Left lung (tissue), 14 donors: ENCODE measurements around the gene COL4A2. TPM values are rescaled to one million over a fixed set of nuclear protein-coding genes. Genes with fewer than 3 reads are reported as not detected.

Experiments used
- ATAC-seq: fragments of 200-7000 bp; cut with Tn5 transposase; one replicate; pipeline ENCODE4 v1.9.1; 2020; ENCODE audit warnings: moderate library complexity
- DNase-seq, 4 donors: peaks; one replicate each; pipeline ENCODE4 v3.0.0-alpha.2; 2013 to 2020
- H3K27ac ChIP-seq, 2 donors: fragments of 200-600 bp; sonication (generic) in 1 of 2; one replicate each; pipeline versions ENCODE4 v1.5.0 to v1.8.0; 2020 to 2021
- H3K27me3 ChIP-seq, 2 donors: fragments of 200-600 bp; sonication (generic) in 1 of 2; one replicate each; pipeline versions ENCODE4 v1.5.0 to v1.8.0; 2020 to 2021
- H3K36me3 ChIP-seq, 2 donors: fragments of 200-600 bp; sonication (generic) in 1 of 2; one replicate each; pipeline versions ENCODE4 v1.5.0 to v1.8.0; 2020 to 2021
- H3K4me1 ChIP-seq, 2 donors: fragments of 200-600 bp; one replicate each; pipeline ENCODE4 v1.8.0; 2021
- H3K4me3 ChIP-seq, 2 donors: fragments of 200-600 bp; sonication (generic) in 1 of 2; one replicate each; pipeline versions ENCODE4 v1.5.0 to v1.8.0; 2020 to 2021; ENCODE audit warnings: mild to moderate bottlenecking in 1 of 2
- H3K9me3 ChIP-seq, 2 donors: fragments of 200-600 bp; sonication (generic) in 1 of 2; one replicate each; pipeline versions ENCODE4 v1.5.0 to v1.8.0; 2020 to 2021
- CTCF ChIP-seq, 2 donors: fragments of 200-600 bp; sonication (generic) in 1 of 2; IDR thresholded peaks; one replicate each; pipeline versions ENCODE4 v1.5.0 to v1.8.0; 2021; ENCODE audit warnings: antibody characterized with exemption in 2 of 2
- intact Hi-C, 2 donors: fragments of 100-400 bp; cut with DNase I; formaldehyde crosslinking; loops; one replicate each; pipeline versions ENCODE4 v1.11.2 to v1.14.2; 2022
- long read RNA-seq, 12 donors: library from polyadenylated mRNA in 2 of 12; unstranded in 2 of 12; transcript quantifications; one replicate each; pipeline ENCODE4 v2.0.0 and lab custom pipeline, GENCODE V29; 2019 to 2026
- polyA plus RNA-seq, 6 donors: library from polyadenylated mRNA; unstranded; fragments of 120-200 nt; gene quantifications; one replicate each; pipeline ENCODE4 v1.2.1, GENCODE V29; 2013; ENCODE audit not compliant: insufficient read length in 6 of 6
- total RNA-seq, 2 donors: library from RNA; stranded (reverse); fragmentation: NEBNext Ultra II Directional; extraction: Animal tissue kit (Norgen Biotek cat#: 25700); gene quantifications; one replicate each; pipeline ENCODE4 v1.2.1, GENCODE V29; 2021
- donor health status: DM: no; HTN: yes; CAD: no.
- donor health status: DM: no; HTN: no; CAD: no.

Gene COL4A2
- total RNA-seq (100 to 1,000 TPM; 343 to 638 TPM), polyA plus RNA-seq (100 to 1,000 TPM; 307 to 474 (median 395) TPM)
- long read RNA-seq, donor 1, full-length matches to known transcripts: 161 of 351 reads
- long read RNA-seq, donor 1, partial matches to known transcripts: 190 of 351 reads
- long read RNA-seq, donor 1, other reads (novel, unspliced or antisense): 0 of 351 reads
- long read RNA-seq, donor 2, full-length matches to known transcripts: 180 of 338 reads
- long read RNA-seq, donor 2, partial matches to known transcripts: 158 of 338 reads
- long read RNA-seq, donor 2, other reads (novel, unspliced or antisense): 0 of 338 reads
- long read RNA-seq, donor 3, full-length matches to known transcripts: 86 of 120 reads
- long read RNA-seq, donor 3, partial matches to known transcripts: 34 of 120 reads
- long read RNA-seq, donor 3, other reads (novel, unspliced or antisense): 0 of 120 reads
- long read RNA-seq, donor 4, transcript COL4A2-212 (1 exons, 1,663 nt): major isoform, 19 of 58 reads
- long read RNA-seq, donor 4, partial matches to known transcripts: 34 of 58 reads
- long read RNA-seq, donor 4, other reads (novel, unspliced or antisense): 2 of 58 reads
- long read RNA-seq, donor 5, full-length matches to known transcripts: 113 of 212 reads
- long read RNA-seq, donor 5, partial matches to known transcripts: 99 of 212 reads
- long read RNA-seq, donor 5, other reads (novel, unspliced or antisense): 0 of 212 reads
- long read RNA-seq, donor 6, full-length matches to known transcripts: 58 of 74 reads
- long read RNA-seq, donor 6, partial matches to known transcripts: 16 of 74 reads
- long read RNA-seq, donor 6, other reads (novel, unspliced or antisense): 0 of 74 reads
- long read RNA-seq, donor 7, full-length matches to known transcripts: 26 of 36 reads
- long read RNA-seq, donor 7, partial matches to known transcripts: 10 of 36 reads
- long read RNA-seq, donor 7, other reads (novel, unspliced or antisense): 0 of 36 reads
- long read RNA-seq, donor 8, full-length matches to known transcripts: 89 of 270 reads
- long read RNA-seq, donor 8, partial matches to known transcripts: 181 of 270 reads
- long read RNA-seq, donor 8, other reads (novel, unspliced or antisense): 0 of 270 reads
- long read RNA-seq, donor 9, partial matches to known transcripts: 0 of 2 reads
- long read RNA-seq, donor 9, other reads (novel, unspliced or antisense): 0 of 2 reads
- long read RNA-seq, donor 10, full-length matches to known transcripts: 8 of 18 reads
- long read RNA-seq, donor 10, partial matches to known transcripts: 9 of 18 reads
- long read RNA-seq, donor 10, other reads (novel, unspliced or antisense): 1 of 18 reads
- long read RNA-seq, donor 11, full-length matches to known transcripts: 70 of 76 reads
- long read RNA-seq, donor 11, partial matches to known transcripts: 6 of 76 reads
- long read RNA-seq, donor 11, other reads (novel, unspliced or antisense): 0 of 76 reads
- long read RNA-seq, donor 12, full-length matches to known transcripts: 52 of 140 reads
- long read RNA-seq, donor 12, partial matches to known transcripts: 88 of 140 reads
- long read RNA-seq, donor 12, other reads (novel, unspliced or antisense): 0 of 140 reads

GRCh38 chr13:110306960-110307766 lies at the start of gene COL4A2, which contains the start of gene COL4A1:
Gene COL4A2 (plus strand): TSS chr13:110307284. CDS start chr13:110307904, 620 bp downstream.
Gene COL4A1 (minus strand): TSS chr13:110307157. CDS start chr13:110307027, 130 bp downstream.
- Histone ChIP-seq H3K4me1 (peaks cover 0 to 28% of the 10 kb centered on the region in 2 donors), H3K36me3 (peaks cover 0 to 4% of the 10 kb centered on the region in 2 donors), H3K9me3 (no peaks in the 10 kb centered on the region), H3K27ac (peak within 1 kb of the TSS; percentile 79 to 85), H3K27me3 (peaks cover 22 to 93% of the 10 kb centered on the region in 2 donors), H3K4me3 (peak within 1 kb of the TSS; percentile 55 to 71)
- DNase-seq: peak in 3 of 4 donors; percentile 56 to 90 (median 83)
- TF ChIP-seq CTCF (IDR thresholded peaks at IDR 0.05): no peak
- intact Hi-C loops: no loop called here
- ATAC-seq: peak; percentile 80

- no peak for TF ChIP-seq CTCF (IDR thresholded peaks at IDR 0.05)
Observed at GRCh38 chr13:110257408-110257807, 49.7 kb upstream of the COL4A2 start.

GRCh38 chr13:110258876-110259631 lies 48.0 kb upstream of the COL4A2 start:
- no peak overlapping the region for H3K27ac ChIP-seq

More at GRCh38 chr13:110257408-110257807, 49.7 kb upstream of the COL4A2 start:
- Histone ChIP-seq H3K27me3 (no peaks in the 10 kb centered on the region), H3K27ac (peak overlapping the region in 1 of 2 donors; percentile 13), H3K4me3 (no peak overlapping the region), H3K36me3 (no peaks in the 10 kb centered on the region), H3K4me1 (peaks cover 2 to 6% of the 10 kb centered on the region in 2 donors), H3K9me3 (no peaks in the 10 kb centered on the region)
- ATAC-seq (no peak), DNase-seq (no peak)
- intact Hi-C loops: no loop called here

More at GRCh38 chr13:110258876-110259631, 48.0 kb upstream of the COL4A2 start:
- Histone ChIP-seq H3K27me3 (no peaks in the 10 kb centered on the region), H3K9me3 (no peaks in the 10 kb centered on the region), H3K4me3 (no peak overlapping the region), H3K36me3 (no peaks in the 10 kb centered on the region), H3K4me1 (peaks cover 9 to 23% of the 10 kb centered on the region in 2 donors)
- no peak for TF ChIP-seq CTCF (IDR thresholded peaks at IDR 0.05)
- ATAC-seq (no peak), DNase-seq (no peak)
- intact Hi-C loops: no loop called here
